HFF-Myc (cell line): ENCODE measurements around the gene KRTAP19-2.

Source experiments
- DNase-seq: peaks from one replicate; pipeline ENCODE4 v3.0.0-alpha.2; 2011; ENCODE audit warnings: low read depth; ENCODE audit errors: extremely low read depth
- H3K4me3 ChIP-seq: replicated peaks from 2 replicates; pipeline ENCODE4 v1.5.1; 2011; ENCODE audit warnings: low read depth, mild to moderate bottlenecking, control low read depth, low read length
- TF ChIP-seq, protein P1 (sequence below): IDR thresholded peaks from 2 replicates; pipeline ENCODE4 v1.5.1; 2012; ENCODE audit warnings: mild to moderate bottlenecking, low read depth, low read length, control low read depth; ENCODE audit errors: missing control alignments

Gene KRTAP19-2

GRCh38 chr21:30468900-30469714, 18.1 kb downstream of the KRTAP19-2 start:
- no peak overlapping the region for H3K4me3 ChIP-seq
- TF ChIP-seq, protein P1, sequence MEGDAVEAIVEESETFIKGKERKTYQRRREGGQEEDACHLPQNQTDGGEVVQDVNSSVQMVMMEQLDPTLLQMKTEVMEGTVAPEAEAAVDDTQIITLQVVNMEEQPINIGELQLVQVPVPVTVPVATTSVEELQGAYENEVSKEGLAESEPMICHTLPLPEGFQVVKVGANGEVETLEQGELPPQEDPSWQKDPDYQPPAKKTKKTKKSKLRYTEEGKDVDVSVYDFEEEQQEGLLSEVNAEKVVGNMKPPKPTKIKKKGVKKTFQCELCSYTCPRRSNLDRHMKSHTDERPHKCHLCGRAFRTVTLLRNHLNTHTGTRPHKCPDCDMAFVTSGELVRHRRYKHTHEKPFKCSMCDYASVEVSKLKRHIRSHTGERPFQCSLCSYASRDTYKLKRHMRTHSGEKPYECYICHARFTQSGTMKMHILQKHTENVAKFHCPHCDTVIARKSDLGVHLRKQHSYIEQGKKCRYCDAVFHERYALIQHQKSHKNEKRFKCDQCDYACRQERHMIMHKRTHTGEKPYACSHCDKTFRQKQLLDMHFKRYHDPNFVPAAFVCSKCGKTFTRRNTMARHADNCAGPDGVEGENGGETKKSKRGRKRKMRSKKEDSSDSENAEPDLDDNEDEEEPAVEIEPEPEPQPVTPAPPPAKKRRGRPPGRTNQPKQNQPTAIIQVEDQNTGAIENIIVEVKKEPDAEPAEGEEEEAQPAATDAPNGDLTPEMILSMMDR = no peak
- DNase-seq = no peak

GRCh38 chr21:30463713-30464112, 23.5 kb downstream of the KRTAP19-2 start:
- H3K4me3 ChIP-seq = no peak overlapping the region
- TF ChIP-seq, protein P1 = peak; percentile 21
- no peak for DNase-seq

GRCh38 chr21:30448514-30448913, 38.7 kb downstream of the KRTAP19-2 start:
- TF ChIP-seq, protein P1 = no peak
- no peak overlapping the region for H3K4me3 ChIP-seq
- no peak for DNase-seq

DNA sequence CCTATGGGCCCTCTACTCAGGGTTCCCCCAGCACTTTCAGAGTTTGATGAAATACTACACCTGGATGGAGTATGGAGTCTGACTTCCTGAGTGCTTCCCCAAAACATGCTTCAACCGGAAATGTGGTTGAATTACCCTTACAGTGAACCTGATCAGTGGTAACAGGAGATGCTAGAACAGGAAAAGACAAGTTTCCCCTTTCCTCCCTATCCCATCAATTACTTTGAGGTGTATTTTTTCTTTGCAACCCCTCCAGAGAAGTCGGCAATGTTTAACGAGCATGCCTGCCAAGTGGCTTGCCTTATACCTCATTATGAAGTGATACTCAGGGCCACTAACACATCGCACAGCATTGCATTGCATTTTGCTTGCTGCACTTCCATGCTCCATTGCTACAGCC, 40.2 kb downstream of the KRTAP19-2 start:
- no peak overlapping the region for H3K4me3 ChIP-seq
- no peak for DNase-seq
- TF ChIP-seq, protein P1 = no peak

GRCh38 chr21:30444204-30444603, 43.0 kb downstream of the KRTAP19-2 start:
- TF ChIP-seq, protein P1 = no peak
- DNase-seq = no peak
- no peak overlapping the region for H3K4me3 ChIP-seq

GRCh38 chr21:30443226-30443625, 44.0 kb downstream of the KRTAP19-2 start:
- H3K4me3 ChIP-seq = no peak overlapping the region
- DNase-seq = no peak

More at GRCh38 chr21:30443226-30443625, 44.0 kb downstream of the KRTAP19-2 start:
- TF ChIP-seq, protein P1 = no peak
